HEK293 (cell line): ENCODE data around the gene ZNF605.

Experiments used
- AEBP2 ChIP-seq: fragments of 450-650 bp; formaldehyde crosslinking; IDR thresholded peaks from 2 replicates; pipeline ENCODE4 v1.5.1; 2016; ENCODE audit warnings: missing biosample characterization, missing genetic modification characterization, borderline replicate concordance
- FEZF1 ChIP-seq: fragments of 450-650 bp; formaldehyde crosslinking; IDR thresholded peaks from 2 replicates; pipeline ENCODE4 v1.5.1; 2016; ENCODE audit warnings: missing biosample characterization, missing genetic modification characterization
- GLIS2 ChIP-seq: fragments of 450-650 bp; formaldehyde crosslinking; IDR thresholded peaks from 2 replicates; pipeline ENCODE4 v1.5.1; 2016; ENCODE audit warnings: missing biosample characterization, missing genetic modification characterization
- HOXA7 ChIP-seq: sonication (generic); formaldehyde crosslinking; IDR thresholded peaks from 2 replicates; pipeline ENCODE4 v1.8.1; 2022; ENCODE audit warnings: missing genetic modification reagents, borderline replicate concordance
- PRDM1 ChIP-seq: fragments of 450-650 bp; formaldehyde crosslinking; IDR thresholded peaks from 2 replicates; pipeline ENCODE4; 2016; ENCODE audit warnings: missing biosample characterization, missing genetic modification characterization
- PRDM10 ChIP-seq: fragments of 450-650 bp; formaldehyde crosslinking; IDR thresholded peaks from 2 replicates; pipeline ENCODE4 v1.5.1; 2016; ENCODE audit warnings: missing biosample characterization, missing genetic modification characterization
- REPIN1 ChIP-seq: fragments of 450-650 bp; formaldehyde crosslinking; IDR thresholded peaks from 2 replicates; pipeline ENCODE4 v1.5.1; 2017; ENCODE audit warnings: missing biosample characterization, missing genetic modification characterization, low read depth
- SCRT2 ChIP-seq: fragments of 450-650 bp; formaldehyde crosslinking; IDR thresholded peaks from 2 replicates; pipeline ENCODE4 v1.5.1; 2016; ENCODE audit warnings: missing biosample characterization, missing genetic modification characterization
- ZBTB1 ChIP-seq: fragments of 450-650 bp; formaldehyde crosslinking; IDR thresholded peaks from 2 replicates; pipeline ENCODE4 v1.5.1; 2016; ENCODE audit warnings: missing biosample characterization, missing genetic modification characterization
- ZNF138 ChIP-seq: fragments of 450-650 bp; formaldehyde crosslinking; IDR thresholded peaks from 2 replicates; pipeline ENCODE4 v1.5.1; 2016; ENCODE audit warnings: missing biosample characterization, missing genetic modification characterization, borderline replicate concordance
- ZNF146 ChIP-seq: fragments of 450-650 bp; formaldehyde crosslinking; IDR thresholded peaks from 2 replicates; pipeline ENCODE4 v1.5.1; 2016; ENCODE audit warnings: missing biosample characterization, missing genetic modification characterization
- ZNF2 ChIP-seq: fragments of 450-650 bp; formaldehyde crosslinking; IDR thresholded peaks from 2 replicates; pipeline ENCODE4 v1.5.1; 2016; ENCODE audit warnings: missing biosample characterization, missing genetic modification characterization
- ZNF274 ChIP-seq, 2 experiments: fragments of 200-500 bp in 1 of 2; fragments of 450-650 bp in 1 of 2; sonication (Bioruptor generic) in 1 of 2; formaldehyde crosslinking in 1 of 2; IDR thresholded peaks; 2 replicates each; pipeline versions ENCODE4 v1.5.1 to v1.6.1; 2014 to 2016; ENCODE audit warnings: borderline replicate concordance in 1 of 2, inconsistent platforms in 1 of 2, low read length in 1 of 2, missing biosample characterization in 1 of 2, missing genetic modification characterization in 1 of 2
- ZNF37A ChIP-seq: fragments of 450-650 bp; IDR thresholded peaks from 2 replicates; pipeline ENCODE4 v1.5.1; 2018; ENCODE audit warnings: missing biosample characterization, missing genetic modification characterization
- ZNF391 ChIP-seq: fragments of 450-650 bp; formaldehyde crosslinking; IDR thresholded peaks from 2 replicates; pipeline ENCODE4 v1.5.1; 2016; ENCODE audit warnings: low read depth, missing biosample characterization, missing genetic modification characterization, borderline replicate concordance
- ZNF473 ChIP-seq: fragments of 450-650 bp; formaldehyde crosslinking; IDR thresholded peaks from 2 replicates; pipeline ENCODE4 v1.5.1; 2017; ENCODE audit warnings: missing biosample characterization, missing genetic modification characterization
- ZNF510 ChIP-seq: fragments of 450-650 bp; formaldehyde crosslinking; IDR thresholded peaks from 2 replicates; pipeline ENCODE4 v1.5.1; 2018; ENCODE audit warnings: mild to moderate bottlenecking, missing genetic modification characterization, missing biosample characterization; ENCODE audit not compliant: insufficient replicate concordance
- ZNF521 ChIP-seq: fragments of 450-650 bp; formaldehyde crosslinking; IDR thresholded peaks from 2 replicates; pipeline ENCODE4 v1.5.1; 2017; ENCODE audit warnings: missing biosample characterization, mild to moderate bottlenecking, missing genetic modification characterization
- ZNF549 ChIP-seq: fragments of 450-650 bp; IDR thresholded peaks from 2 replicates; pipeline ENCODE4 v1.5.1; 2018; ENCODE audit warnings: missing biosample characterization, missing genetic modification characterization, mild to moderate bottlenecking, inconsistent platforms, moderate library complexity
- ZNF600 ChIP-seq: fragments of 450-650 bp; formaldehyde crosslinking; IDR thresholded peaks from 2 replicates; pipeline ENCODE4 v1.5.1; 2016; ENCODE audit warnings: missing biosample characterization, missing genetic modification characterization
- ZNF626 ChIP-seq: fragments of 450-650 bp; sonication (Bioruptor Pico); formaldehyde crosslinking; IDR thresholded peaks from 2 replicates; pipeline ENCODE4 v1.5.1; 2018; ENCODE audit warnings: missing biosample characterization, missing genetic modification characterization, inconsistent platforms
- ZNF629 ChIP-seq: fragments of 450-650 bp; formaldehyde crosslinking; IDR thresholded peaks from 2 replicates; pipeline ENCODE4 v1.5.1; 2017; ENCODE audit warnings: missing biosample characterization, missing genetic modification characterization
- ZNF658 ChIP-seq: fragments of 450-650 bp; formaldehyde crosslinking; IDR thresholded peaks from 2 replicates; pipeline ENCODE4; 2016; ENCODE audit warnings: missing biosample characterization, missing genetic modification characterization
- ZNF664 ChIP-seq: fragments of 450-650 bp; formaldehyde crosslinking; IDR thresholded peaks from 2 replicates; pipeline ENCODE4 v1.5.1; 2016; ENCODE audit warnings: missing biosample characterization, missing genetic modification characterization
- ZNF791 ChIP-seq: fragments of 450-650 bp; formaldehyde crosslinking; IDR thresholded peaks from 2 replicates; pipeline ENCODE4 v1.5.1; 2016; ENCODE audit warnings: missing biosample characterization, missing genetic modification characterization
- ZSCAN18 ChIP-seq: fragments of 450-650 bp; formaldehyde crosslinking; IDR thresholded peaks from 2 replicates; pipeline ENCODE4 v1.5.1; 2016; ENCODE audit warnings: missing biosample characterization, missing genetic modification characterization
- TF ChIP-seq, protein P1 (sequence below): fragments of 450-650 bp; formaldehyde crosslinking; IDR thresholded peaks from 2 replicates; pipeline ENCODE4 v1.5.1; 2016; ENCODE audit warnings: missing biosample characterization, missing genetic modification characterization, borderline replicate concordance
- TF ChIP-seq, protein P2 (sequence below): fragments of 450-650 bp; formaldehyde crosslinking; IDR thresholded peaks from 2 replicates; pipeline ENCODE4 v1.5.1; 2017; ENCODE audit warnings: missing biosample characterization, mild to moderate bottlenecking, missing genetic modification characterization, moderate library complexity

Gene ZNF605

GRCh38 chr12:132887513-132888351, 68.4 kb downstream of the ZNF605 start, which contains the start of gene CHFR (continued):
- TF ChIP-seq PRDM10 (tag by site-specific recombination): peak; percentile 40
- no peak for TF ChIP-seq ZNF473 (tag by site-specific recombination)
- TF ChIP-seq ZNF510: no peak
- TF ChIP-seq, protein P1, sequence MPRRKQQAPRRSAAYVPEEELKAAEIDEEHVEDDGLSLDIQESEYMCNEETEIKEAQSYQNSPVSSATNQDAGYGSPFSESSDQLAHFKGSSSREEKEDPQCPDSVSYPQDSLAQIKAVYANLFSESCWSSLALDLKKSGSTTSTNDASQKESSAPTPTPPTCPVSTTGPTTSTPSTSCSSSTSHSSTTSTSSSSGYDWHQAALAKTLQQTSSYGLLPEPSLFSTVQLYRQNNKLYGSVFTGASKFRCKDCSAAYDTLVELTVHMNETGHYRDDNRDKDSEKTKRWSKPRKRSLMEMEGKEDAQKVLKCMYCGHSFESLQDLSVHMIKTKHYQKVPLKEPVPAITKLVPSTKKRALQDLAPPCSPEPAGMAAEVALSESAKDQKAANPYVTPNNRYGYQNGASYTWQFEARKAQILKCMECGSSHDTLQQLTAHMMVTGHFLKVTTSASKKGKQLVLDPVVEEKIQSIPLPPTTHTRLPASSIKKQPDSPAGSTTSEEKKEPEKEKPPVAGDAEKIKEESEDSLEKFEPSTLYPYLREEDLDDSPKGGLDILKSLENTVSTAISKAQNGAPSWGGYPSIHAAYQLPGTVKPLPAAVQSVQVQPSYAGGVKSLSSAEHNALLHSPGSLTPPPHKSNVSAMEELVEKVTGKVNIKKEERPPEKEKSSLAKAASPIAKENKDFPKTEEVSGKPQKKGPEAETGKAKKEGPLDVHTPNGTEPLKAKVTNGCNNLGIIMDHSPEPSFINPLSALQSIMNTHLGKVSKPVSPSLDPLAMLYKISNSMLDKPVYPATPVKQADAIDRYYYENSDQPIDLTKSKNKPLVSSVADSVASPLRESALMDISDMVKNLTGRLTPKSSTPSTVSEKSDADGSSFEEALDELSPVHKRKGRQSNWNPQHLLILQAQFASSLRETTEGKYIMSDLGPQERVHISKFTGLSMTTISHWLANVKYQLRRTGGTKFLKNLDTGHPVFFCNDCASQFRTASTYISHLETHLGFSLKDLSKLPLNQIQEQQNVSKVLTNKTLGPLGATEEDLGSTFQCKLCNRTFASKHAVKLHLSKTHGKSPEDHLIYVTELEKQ (tag by site-specific recombination): no peak
- TF ChIP-seq ZNF37A (tag by site-specific recombination): no peak
- no peak for TF ChIP-seq ZNF146 (tag by site-specific recombination)
- no peak for TF ChIP-seq ZBTB1 (tag by site-specific recombination)
- peak; percentile 54; the same call in 1 of the 2 replicates for TF ChIP-seq ZNF2
- no peak for TF ChIP-seq ZNF138
- TF ChIP-seq PRDM1: no peak
- TF ChIP-seq, protein P2, sequence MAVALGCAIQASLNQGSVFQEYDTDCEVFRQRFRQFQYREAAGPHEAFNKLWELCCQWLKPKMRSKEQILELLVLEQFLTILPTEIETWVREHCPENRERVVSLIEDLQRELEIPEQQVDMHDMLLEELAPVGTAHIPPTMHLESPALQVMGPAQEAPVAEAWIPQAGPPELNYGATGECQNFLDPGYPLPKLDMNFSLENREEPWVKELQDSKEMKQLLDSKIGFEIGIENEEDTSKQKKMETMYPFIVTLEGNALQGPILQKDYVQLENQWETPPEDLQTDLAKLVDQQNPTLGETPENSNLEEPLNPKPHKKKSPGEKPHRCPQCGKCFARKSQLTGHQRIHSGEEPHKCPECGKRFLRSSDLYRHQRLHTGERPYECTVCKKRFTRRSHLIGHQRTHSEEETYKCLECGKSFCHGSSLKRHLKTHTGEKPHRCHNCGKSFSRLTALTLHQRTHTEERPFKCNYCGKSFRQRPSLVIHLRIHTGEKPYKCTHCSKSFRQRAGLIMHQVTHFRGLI (tag by site-specific recombination): no peak
- TF ChIP-seq GLIS2 (tag by site-specific recombination): no peak
- no peak for TF ChIP-seq ZNF521 (tag by site-specific recombination)
- TF ChIP-seq HOXA7 (CRISPR knock-in tag): no peak
- TF ChIP-seq ZNF629: 0 out of 2 replicates have a peak, but pooled peaks have one; percentile 39
- TF ChIP-seq ZNF274 (IDR thresholded peaks at IDR 0.05; ENCODE audit: low read length): no peak
- no peak for TF ChIP-seq ZNF274 (tag by site-specific recombination; IDR thresholded peaks at IDR 0.05; ENCODE audit: borderline replicate concordance)
- TF ChIP-seq ZSCAN18: no peak
- no peak; the same call in 1 of the 2 replicates for TF ChIP-seq ZNF626 (tag by site-specific recombination)
- no peak for TF ChIP-seq SCRT2 (tag by site-specific recombination)
- TF ChIP-seq ZNF658: no peak
- no peak for TF ChIP-seq ZNF549 (tag by site-specific recombination)
- TF ChIP-seq AEBP2 (tag by site-specific recombination): no peak
- TF ChIP-seq ZNF600 (tag by site-specific recombination): no peak; the same call in 1 of the 2 replicates
- no peak for TF ChIP-seq ZNF664 (tag by site-specific recombination)
- TF ChIP-seq ZNF791: no peak
- no peak for TF ChIP-seq ZNF391 (tag by site-specific recombination)
- TF ChIP-seq FEZF1 (tag by site-specific recombination): no peak
- TF ChIP-seq REPIN1 (tag by site-specific recombination): no peak
